Measurements from ENCODE around the gene RARA. TPM values are rescaled to one million over a fixed set of nuclear protein-coding genes. Genes with fewer than 3 reads are reported as not detected.

The RARA gene
- total RNA-seq, 1 donor from 2014 or later = 18.6 TPM

GRCh38 chr17:40323391-40324381 is 14.7 kb downstream of the RARA start:
- intact Hi-C loops (cut with micrococcal nuclease) = no loop called here
- peak; percentile 7 for ATAC-seq

GRCh38 chr17:40325156-40326013 is 16.4 kb downstream of the RARA start:
- intact Hi-C loops (cut with micrococcal nuclease) = no loop called here

More at GRCh38 chr17:40323391-40324381, 14.7 kb downstream of the RARA start:
- DNase-seq = peak; percentile 71

GRCh38 chr17:40326014-40326831 is 17.2 kb downstream of the RARA start:
- ATAC-seq = no peak

More at GRCh38 chr17:40325156-40326013, 16.4 kb downstream of the RARA start:
- ATAC-seq (no peak), DNase-seq (peak; percentile 20)

GRCh38 chr17:40326832-40327199 is 17.8 kb downstream of the RARA start:
- ATAC-seq = no peak
- no peak for DNase-seq
- intact Hi-C loops (cut with micrococcal nuclease) = no loop called here

More at GRCh38 chr17:40326014-40326831, 17.2 kb downstream of the RARA start:
- intact Hi-C loops (cut with micrococcal nuclease) = no loop called here
- peak; percentile 30 for DNase-seq

- ATAC-seq = no peak
- intact Hi-C loops (cut with micrococcal nuclease) = no loop called here
- peak; percentile 14 for DNase-seq
Measured at GRCh38 chr17:40327244-40327729, 18.3 kb downstream of the RARA start.

GRCh38 chr17:40327735-40328385 is 18.9 kb downstream of the RARA start:
- intact Hi-C loops (cut with micrococcal nuclease) = no loop called here
- ATAC-seq (no peak), DNase-seq (peak; percentile 79)

GRCh38 chr17:40328386-40328766 is 19.4 kb downstream of the RARA start:
- intact Hi-C loops (cut with micrococcal nuclease) = no loop called here
- ATAC-seq (no peak), DNase-seq (no peak)

GRCh38 chr17:40329839-40330794 is 21.1 kb downstream of the RARA start:
- intact Hi-C loops (cut with micrococcal nuclease) = no loop called here
- peak; percentile 92 for DNase-seq
- peak; percentile 47 for ATAC-seq

GRCh38 chr17:40330850-40331470 is 22.0 kb downstream of the RARA start:
- ATAC-seq = no peak
- intact Hi-C loops (cut with micrococcal nuclease) = no loop called here
- DNase-seq = peak; percentile 40

GRCh38 chr17:40331743-40332641 is 23.0 kb downstream of the RARA start:
- peak; percentile 98 for DNase-seq

GRCh38 chr17:40333781-40334448 is 24.9 kb downstream of the RARA start:
- DNase-seq = no peak
- intact Hi-C loops (cut with micrococcal nuclease) = no loop called here
- no peak for ATAC-seq

More at GRCh38 chr17:40331743-40332641, 23.0 kb downstream of the RARA start:
- ATAC-seq = peak; percentile 91
- intact Hi-C loops (cut with micrococcal nuclease) = no loop called here

- intact Hi-C loops (cut with micrococcal nuclease) = no loop called here
- DNase-seq (no peak), ATAC-seq (no peak)
Measured at GRCh38 chr17:40335620-40336019, 26.6 kb downstream of the RARA start.

- no peak for DNase-seq
- intact Hi-C loops (cut with micrococcal nuclease) = no loop called here
- ATAC-seq = no peak
Measured at GRCh38 chr17:40337351-40337750, 28.4 kb downstream of the RARA start.

- intact Hi-C loops (cut with micrococcal nuclease) = no loop called here
- DNase-seq (no peak), ATAC-seq (no peak)
Measured at GRCh38 chr17:40338058-40338457, 29.1 kb downstream of the RARA start.

GRCh38 chr17:40338941-40339649 is 30.1 kb downstream of the RARA start:
- DNase-seq (peak; percentile 62), ATAC-seq (peak; percentile 1)
- intact Hi-C loops (cut with micrococcal nuclease) = no loop called here

Data from left ventricle myocardium superior (tissue), 1 donor.